Chondrocyte (in vitro differentiated cells): ENCODE measurements around the gene ZNF485. TPM values are rescaled to one million over a fixed set of nuclear protein-coding genes. Genes with fewer than 3 reads are reported as not detected.
"Not testable (repeated sequence)": the region's sequence is repeated elsewhere in the genome, so short reads cannot be mapped to it uniquely, and the experiment has no call there.

Experiments used
- DNase-seq: peaks from one replicate; pipeline ENCODE4 v3.0.0; 2021; ENCODE audit warnings: mixed read lengths, low spot score
- H3K27ac Mint-ChIP-seq: one replicate; pipeline ENCODE4 v1.8.0; 2021; ENCODE audit warnings: mild to moderate bottlenecking, moderate library complexity, mixed read lengths; ENCODE audit not compliant: unreplicated experiment
- H3K27me3 Mint-ChIP-seq: 2 replicates; pipeline ENCODE4 v1.8.0; 2021; ENCODE audit warnings: low read depth, mixed read lengths
- H3K36me3 Mint-ChIP-seq: 2 replicates; pipeline ENCODE4 v1.8.0; 2021; ENCODE audit warnings: low read depth, mixed read lengths
- H3K4me1 Mint-ChIP-seq: 2 replicates; pipeline ENCODE4 v1.8.0; 2021; ENCODE audit warnings: low read depth, mild to moderate bottlenecking, mixed read lengths
- H3K4me3 Mint-ChIP-seq: one replicate; pipeline ENCODE4 v1.8.0; 2021; ENCODE audit warnings: mild to moderate bottlenecking, moderate library complexity, mixed read lengths; ENCODE audit not compliant: unreplicated experiment
- H3K9me3 Mint-ChIP-seq: 2 replicates; pipeline ENCODE4 v1.8.0; 2021; ENCODE audit warnings: low read depth, mixed read lengths
- CTCF ChIP-seq: fragments of 200-600 bp; sonication (generic); IDR thresholded peaks from 2 replicates; pipeline ENCODE4 v1.5.0; 2021; ENCODE audit warnings: antibody characterized with exemption, mild to moderate bottlenecking, moderate library complexity
- total RNA-seq: library from RNA; stranded (reverse); gene quantifications from 3 replicates; pipeline ENCODE4 v1.2.1, GENCODE V29; 2021

ZNF485 gene
- total RNA-seq, 1 donor from 2014 or later: 1.9 TPM

GRCh38 chr10:43623351-43623750, 17.1 kb downstream of the ZNF485 start:
- H3K27me3 Mint-ChIP-seq: no peaks in the 10 kb centered on the region
- no peak for TF ChIP-seq CTCF
- peaks cover 2% of the 10 kb centered on the region for H3K36me3 Mint-ChIP-seq
- H3K27ac Mint-ChIP-seq: no peak overlapping the region
- H3K4me3 Mint-ChIP-seq: peak overlapping the region; percentile 10
- no peak for DNase-seq
- peaks cover 6% of the 10 kb centered on the region for H3K4me1 Mint-ChIP-seq
- H3K9me3 Mint-ChIP-seq: peaks cover 14% of the 10 kb centered on the region

GRCh38 chr10:43627942-43628341, 21.7 kb downstream of the ZNF485 start:
- H3K4me1 Mint-ChIP-seq: peaks cover 6% of the 10 kb centered on the region
- no peak overlapping the region for H3K27ac Mint-ChIP-seq
- H3K4me3 Mint-ChIP-seq: no peak overlapping the region
- H3K27me3 Mint-ChIP-seq: no peaks in the 10 kb centered on the region
- H3K36me3 Mint-ChIP-seq: no peaks in the 10 kb centered on the region
- no peak for TF ChIP-seq CTCF
- no peak for DNase-seq
- peaks cover 2% of the 10 kb centered on the region for H3K9me3 Mint-ChIP-seq

- Mint-ChIP-seq H3K4me1 (no peaks in the 10 kb centered on the region), H3K27ac (no peak overlapping the region), H3K4me3 (no peak overlapping the region), H3K36me3 (no peaks in the 10 kb centered on the region), H3K27me3 (no peaks in the 10 kb centered on the region), H3K9me3 (peaks cover 4% of the 10 kb centered on the region)
- DNase-seq: no peak
- no peak for TF ChIP-seq CTCF
Measured at GRCh38 chr10:43628956-43629355, 22.7 kb downstream of the ZNF485 start.

GRCh38 chr10:43635816-43636215, 29.6 kb downstream of the ZNF485 start:
- not testable (repeated sequence) for H3K4me1 Mint-ChIP-seq, DNase-seq, H3K27me3 Mint-ChIP-seq, H3K4me3 Mint-ChIP-seq, H3K27ac Mint-ChIP-seq, H3K36me3 Mint-ChIP-seq
- H3K9me3 Mint-ChIP-seq: peaks cover 41% of the 10 kb centered on the region

GRCh38 chr10:43640603-43641002, 34.4 kb downstream of the ZNF485 start:
- Mint-ChIP-seq H3K4me3 (no peak overlapping the region), H3K4me1 (no peaks in the 10 kb centered on the region), H3K36me3 (peaks cover 29% of the 10 kb centered on the region), H3K27me3 (no peaks in the 10 kb centered on the region), H3K9me3 (peaks cover 49% of the 10 kb centered on the region), H3K27ac (no peak overlapping the region)
- DNase-seq: no peak
- TF ChIP-seq CTCF: no peak

- no peak overlapping the region for H3K4me3 Mint-ChIP-seq
- H3K36me3 Mint-ChIP-seq: peaks cover 43% of the 10 kb centered on the region
- H3K27ac Mint-ChIP-seq: no peak overlapping the region
- H3K9me3 Mint-ChIP-seq: peaks cover 45% of the 10 kb centered on the region
- no peak for DNase-seq
- peaks cover 10% of the 10 kb centered on the region for H3K4me1 Mint-ChIP-seq
- no peaks in the 10 kb centered on the region for H3K27me3 Mint-ChIP-seq
- TF ChIP-seq CTCF: no peak
Measured at GRCh38 chr10:43644252-43644651, 38.0 kb downstream of the ZNF485 start.
